NCI-H345 (cell line): ENCODE measurements around the gene CCDC88C.
"Not testable (repeated sequence)": the region's sequence is repeated elsewhere in the genome, so short reads cannot be mapped to it uniquely, and the experiment has no call there.

Experiments used
- DNase-seq: peaks from one replicate; lab custom pipeline; 2025; lab: John Stamatoyannopoulos, UW

The CCDC88C gene

DNA sequence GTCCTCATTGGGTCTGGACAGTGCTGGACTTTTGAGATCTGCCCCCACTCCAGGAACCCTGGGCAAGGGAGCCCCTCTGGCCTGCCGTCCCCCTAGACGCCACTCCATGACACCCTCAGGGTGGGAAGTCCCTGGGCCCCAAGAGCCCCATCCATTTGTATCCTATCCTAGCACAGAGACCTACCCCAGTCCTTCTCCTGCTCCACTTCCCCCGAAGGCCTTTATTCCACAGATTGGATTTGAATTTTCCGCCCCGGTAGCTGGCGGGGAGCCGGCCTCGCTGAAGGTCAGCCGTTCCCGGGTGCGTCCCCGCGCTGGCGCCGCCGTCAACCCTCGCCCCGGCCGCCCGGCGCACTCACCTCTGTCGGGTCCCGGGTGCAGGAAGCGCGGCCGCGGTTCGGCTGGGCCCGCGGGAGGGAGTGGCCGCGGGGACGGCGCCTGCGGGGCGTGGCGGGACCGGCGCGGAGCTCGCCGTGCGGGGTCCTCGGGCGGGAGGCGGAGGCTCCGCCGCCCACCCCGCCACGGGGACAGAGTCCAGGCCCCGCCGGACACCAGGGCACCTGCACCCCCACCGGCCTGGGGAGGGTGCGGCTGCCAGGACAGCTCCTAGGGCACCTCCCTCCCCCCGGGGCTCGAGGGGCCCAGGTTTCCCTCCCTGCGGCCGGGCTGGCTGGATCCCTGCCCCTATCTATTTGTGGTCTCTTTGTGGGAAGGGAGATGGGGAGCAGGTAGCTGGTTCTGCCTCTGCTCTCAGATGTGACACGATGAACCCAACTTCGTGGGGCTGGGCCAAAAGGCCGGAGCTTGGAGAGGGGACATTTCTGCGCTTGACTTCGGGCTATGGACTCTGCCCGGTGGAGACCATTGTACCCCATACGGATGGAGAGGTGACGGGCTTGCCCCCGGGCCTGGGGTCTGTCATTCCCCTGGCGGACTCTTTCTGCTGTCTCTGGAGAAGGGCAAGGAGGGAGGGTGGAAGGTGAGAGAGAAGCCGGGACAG, 153.2 kb downstream of the CCDC88C start:
- no peak for DNase-seq

DNA sequence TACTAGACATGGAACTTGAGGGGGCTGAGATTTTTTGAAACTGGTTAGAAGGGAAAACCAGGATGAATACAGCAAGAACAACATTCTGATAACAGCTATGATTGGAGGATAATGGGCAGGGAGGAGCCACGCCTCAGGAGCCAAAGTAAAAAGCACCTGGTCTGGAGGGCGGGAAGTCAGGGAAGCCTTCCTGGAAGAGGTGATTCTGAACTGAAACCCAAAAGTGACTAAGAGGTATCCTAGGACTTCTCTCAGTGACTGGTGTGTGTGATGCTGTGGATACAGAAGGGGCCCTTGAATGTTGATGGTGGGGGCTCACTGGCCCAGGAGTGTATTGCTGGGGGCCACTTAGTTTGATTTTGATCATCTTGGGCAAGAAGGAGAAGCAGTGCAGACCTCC, 154.3 kb downstream of the CCDC88C start:
- DNase-seq, result no peak

DNA sequence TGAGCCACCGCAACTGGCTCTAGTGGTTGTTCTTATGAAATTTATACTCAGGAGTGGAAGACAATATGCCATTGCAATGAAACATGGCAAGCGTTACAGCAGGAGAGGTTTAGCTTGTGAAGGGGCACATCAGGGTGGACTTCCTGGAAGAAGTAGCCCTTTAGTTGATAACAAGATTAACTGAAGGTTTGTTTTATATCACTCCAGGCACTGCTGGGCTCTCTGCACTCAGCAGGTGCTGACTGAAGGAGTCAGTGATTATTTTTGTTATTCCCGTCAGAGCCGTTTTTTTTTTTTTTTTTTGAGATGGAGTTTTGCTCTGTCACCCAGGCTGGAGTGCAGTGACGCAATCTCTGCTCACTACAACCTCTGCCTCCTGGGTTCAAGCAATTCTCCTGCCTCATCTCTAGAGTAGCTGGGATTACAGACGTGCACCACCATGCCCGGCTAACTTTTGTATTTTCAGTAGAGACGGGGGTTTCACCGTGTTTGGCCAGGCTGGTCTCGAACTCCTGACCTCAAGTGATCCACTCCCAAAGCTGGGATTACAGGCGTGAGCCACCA, 155.6 kb downstream of the CCDC88C start:
- no peak for DNase-seq

DNA sequence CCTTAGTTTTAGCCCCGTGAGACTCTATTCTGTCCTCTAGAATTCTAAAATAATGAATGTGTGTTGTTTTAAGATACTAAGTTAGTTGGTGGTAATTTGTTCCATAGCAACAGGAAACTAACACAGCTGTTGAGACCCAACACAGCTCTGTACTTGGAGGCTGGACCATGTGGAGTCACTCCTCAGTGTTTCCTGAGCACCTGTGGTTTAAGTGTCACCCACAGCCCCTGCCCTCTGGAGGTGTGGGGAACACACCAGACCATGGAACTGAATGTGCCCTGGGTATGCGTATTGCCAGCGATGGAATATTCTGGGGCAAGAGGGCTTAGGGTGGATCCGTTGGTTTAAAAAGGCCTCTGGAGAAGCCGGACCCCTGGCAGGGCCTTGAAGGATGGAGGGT, 156.5 kb downstream of the CCDC88C start:
- no peak for DNase-seq

DNA sequence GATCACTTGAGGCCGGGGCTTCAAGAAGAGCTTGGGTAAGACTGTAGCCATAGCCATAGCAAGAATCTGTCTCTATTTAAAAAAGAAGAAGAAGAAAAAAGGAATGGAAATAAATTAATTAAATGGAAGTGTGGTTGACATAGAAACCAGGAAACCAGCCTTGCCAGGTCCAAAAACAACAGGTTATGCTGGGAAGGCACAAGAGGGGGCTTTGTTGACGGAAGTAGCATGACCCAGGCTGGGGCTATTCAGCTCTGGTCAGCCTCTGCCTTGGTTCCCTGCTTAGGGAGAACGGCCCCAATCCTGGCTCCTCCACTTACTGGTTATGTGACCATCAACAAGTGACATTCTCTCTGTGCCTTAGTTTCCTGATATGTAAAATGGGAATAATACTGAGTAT, 158.7 kb downstream of the CCDC88C start:
- no peak for DNase-seq

DNA sequence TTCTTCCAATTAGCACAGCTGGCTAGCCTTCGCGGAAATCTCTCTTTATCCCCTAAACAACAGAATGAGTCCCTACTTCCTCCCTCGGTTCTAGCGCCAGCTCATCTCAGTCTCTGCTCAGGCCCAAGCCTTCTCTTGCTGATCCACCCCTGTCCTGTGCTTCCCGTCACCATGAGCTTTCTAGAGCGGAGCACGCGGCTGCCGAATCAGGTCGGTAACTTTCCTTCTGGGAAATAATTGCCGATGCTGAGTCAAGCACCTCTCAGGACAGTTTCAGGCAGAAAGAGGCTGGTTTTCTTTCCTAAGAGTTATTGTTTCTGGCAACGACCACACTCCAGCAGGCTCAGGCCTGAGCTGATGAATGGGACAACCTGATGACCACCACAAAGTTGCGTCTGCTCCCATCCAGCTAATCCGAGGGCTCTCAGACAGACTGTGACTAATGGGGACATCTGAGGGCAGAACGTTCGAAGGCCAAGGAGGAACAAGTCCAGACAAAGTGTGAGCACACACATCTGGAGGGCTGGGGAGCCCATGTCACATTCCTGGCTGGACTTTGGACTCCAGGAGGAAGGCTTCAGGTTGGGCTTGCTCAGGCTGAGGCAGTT, 159.5 kb downstream of the CCDC88C start:
- DNase-seq, result no peak

DNA sequence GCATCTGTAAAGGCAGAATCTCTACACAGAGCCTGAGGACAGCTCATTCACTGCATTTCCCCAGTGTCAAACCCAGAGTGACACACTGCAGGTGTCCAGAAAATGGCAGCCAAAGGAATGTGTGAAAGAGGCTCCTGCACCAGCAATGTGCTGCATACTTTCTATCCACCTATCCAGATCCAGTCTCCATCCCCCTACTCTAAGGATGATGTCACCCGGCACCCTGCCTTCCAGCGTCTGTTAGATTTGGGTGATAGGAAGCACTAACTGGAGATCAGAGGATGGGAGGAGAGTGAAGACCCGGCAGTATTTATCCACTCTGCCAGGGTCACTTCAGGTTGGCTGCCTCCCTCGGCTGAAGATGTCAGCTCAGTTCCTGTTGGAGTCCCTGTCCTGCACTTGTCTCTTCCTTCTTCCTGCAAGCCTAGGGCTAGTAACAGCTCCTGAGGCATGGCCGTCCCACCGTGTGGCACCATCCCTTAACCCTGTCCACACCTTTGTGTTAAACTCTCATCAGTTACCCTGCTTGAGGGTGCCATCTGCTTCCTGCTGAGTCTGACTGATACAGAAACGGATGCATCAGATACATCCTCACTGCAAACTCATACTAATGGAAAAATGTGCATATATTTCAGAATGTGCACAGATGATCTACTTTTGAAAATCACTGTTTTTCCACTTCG, 160.2 kb downstream of the CCDC88C start:
- DNase-seq, result no peak

DNA sequence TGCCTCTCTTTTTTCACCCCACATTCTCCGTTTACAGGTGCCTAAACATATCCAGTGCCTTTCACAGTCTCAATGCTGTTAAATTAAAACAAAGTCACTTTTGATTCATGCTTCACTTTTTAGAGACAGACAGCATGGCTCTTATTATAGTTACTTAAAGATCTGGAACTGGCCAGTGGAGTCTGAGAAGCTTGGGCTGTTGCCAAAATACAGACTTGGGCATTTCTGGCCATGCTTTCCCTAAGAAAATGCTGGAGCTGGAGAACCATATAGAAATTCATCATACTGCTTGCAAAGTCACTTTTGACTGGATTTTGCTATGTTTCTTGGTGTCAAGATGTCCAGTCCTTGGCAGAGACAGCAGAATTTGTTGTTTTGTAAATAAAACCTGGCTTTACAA, 161.0 kb downstream of the CCDC88C start:
- no peak for DNase-seq

DNA sequence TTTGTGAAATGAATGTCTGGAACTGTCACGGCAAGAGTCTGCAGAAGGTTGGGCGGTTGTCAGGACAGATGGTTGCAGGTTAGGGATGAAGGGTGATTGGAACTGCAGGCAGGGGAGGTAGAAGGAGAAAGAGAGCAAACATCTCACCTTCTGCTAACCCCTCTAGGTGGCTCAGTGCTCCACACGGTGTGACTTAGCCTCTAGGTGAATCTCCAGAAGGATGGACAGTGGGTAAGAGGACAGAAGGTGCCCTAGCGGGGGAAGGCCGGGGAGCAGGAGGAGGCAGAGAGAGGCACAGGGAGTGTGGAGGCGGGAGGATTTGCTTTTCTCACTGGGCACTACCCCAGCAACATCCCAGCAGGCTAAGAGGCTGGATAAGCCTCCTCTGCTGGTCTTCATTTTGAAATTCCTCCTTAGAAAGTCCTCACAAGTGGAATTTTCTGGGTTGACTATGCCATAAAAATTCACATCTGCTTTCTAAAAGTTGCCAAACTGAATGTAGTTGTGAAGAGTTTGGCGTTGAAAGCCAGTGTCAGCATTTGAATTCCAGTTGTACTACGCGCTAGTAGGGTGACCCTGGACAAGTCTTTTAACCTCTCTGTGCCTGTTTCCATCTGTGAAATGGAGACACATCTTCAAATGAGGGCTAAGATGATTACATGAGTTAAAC, 162.5 kb downstream of the CCDC88C start:
- DNase-seq, result no peak

DNA sequence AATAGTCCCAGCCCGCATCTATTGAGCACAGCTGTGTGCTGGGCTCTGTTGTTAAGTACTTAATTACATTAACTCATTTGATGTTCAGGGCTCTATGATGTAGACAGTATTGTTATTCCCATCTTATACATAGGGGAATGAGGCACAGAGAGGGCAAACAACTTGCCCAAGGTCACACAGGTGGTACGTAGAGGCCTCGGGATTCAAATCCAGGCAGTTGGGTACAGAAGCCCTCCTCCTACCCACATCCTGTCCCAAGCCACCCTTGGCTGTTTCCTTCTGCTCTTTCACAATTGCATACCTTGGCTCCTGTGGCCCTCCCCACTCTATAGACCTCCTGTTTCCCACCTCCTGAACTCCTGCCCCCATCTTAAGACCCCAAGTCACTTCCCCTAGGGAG, 163.2 kb downstream of the CCDC88C start:
- no peak for DNase-seq

DNA sequence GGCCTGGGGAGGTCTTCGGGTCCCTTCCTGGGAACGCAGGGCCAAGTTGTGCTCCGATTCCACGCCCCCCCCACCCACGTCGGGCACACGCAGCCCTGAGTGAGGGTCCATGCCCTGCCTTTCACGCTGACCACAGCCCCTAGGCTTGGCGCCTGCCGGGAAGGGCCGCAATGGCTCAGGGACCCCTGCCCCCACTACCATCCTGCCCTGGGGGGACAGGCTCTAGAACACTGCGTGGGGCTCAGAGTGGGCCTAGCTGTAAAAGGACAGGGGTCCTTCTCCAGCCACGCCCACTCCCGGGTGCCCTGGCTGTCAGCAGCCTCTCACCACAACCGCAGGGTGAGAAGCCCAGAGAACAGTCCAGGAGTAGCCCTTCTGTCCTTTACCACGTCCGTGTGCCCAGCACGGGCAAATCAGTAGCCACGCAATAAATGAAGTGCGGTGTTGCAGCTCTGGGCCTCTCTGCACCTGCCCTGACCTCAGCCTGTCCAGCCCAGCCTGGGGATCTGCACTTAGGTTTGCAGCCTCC, 163.8 kb downstream of the CCDC88C start:
- no peak for DNase-seq

DNA sequence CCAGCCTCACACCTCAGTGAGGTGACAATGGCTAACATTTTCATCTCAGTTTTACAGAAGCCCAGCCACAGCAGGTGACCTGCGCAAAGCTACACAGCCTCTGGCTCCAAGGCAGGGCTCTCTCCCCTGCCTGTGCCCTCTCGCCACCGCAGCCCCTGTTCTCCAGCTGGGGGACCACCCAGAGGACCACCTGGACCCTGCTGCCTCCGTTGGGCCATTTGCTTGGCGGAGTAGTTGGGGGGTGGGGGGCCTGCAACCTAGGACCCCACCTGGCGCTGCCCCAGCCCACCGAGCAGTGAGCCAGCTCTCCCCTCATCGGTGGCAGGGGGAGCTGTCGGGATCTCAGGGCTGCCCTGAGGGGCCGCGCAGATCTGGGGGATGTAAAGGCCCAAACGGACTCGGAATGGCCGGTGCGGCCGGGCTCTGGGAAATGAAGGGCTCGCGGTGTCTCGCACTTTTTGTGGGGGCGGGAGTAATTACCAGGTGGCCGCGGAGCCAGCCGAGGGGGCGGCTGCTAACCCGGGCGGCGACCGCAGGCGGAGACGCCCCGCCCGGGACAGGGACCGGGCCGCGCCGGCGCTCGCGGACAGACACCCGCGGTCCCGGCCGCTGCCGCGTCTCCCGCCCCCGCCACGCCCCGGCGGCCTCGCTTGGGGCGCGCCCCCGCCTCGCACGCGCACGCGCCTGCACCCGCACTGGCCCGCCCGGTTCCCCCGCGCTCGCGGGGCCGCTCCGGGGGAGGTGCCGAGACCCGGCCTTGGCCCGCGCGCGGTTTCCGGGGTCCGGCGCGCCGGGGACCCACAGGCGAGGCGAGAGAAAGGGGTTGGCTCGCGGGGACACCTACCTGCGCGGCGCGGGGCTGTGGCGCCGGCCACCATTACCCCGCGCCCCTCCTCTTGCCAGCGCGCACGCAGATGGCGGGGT, 164.5 kb downstream of the CCDC88C start:
- peak; percentile 37 for DNase-seq

DNA sequence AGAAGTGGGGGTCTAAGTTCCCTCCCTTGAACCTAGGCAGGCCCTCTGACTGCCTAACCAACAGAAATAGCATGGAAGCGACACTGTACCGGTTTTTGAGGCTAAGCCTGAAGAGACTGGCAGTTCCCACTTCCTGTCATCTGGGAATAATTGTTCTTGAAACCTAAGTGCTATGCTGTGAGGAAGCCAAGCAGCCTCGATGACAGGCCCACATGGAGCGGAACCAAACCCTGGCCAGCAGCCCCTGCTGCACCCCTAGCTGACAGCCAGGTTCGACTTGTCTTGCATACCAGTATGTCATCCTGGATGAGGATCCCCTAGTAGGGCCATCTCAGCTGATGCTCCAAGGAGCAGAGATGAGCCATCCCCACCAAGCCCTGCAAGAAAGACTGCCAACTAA, 166.7 kb downstream of the CCDC88C start:
- DNase-seq, result no peak

DNA sequence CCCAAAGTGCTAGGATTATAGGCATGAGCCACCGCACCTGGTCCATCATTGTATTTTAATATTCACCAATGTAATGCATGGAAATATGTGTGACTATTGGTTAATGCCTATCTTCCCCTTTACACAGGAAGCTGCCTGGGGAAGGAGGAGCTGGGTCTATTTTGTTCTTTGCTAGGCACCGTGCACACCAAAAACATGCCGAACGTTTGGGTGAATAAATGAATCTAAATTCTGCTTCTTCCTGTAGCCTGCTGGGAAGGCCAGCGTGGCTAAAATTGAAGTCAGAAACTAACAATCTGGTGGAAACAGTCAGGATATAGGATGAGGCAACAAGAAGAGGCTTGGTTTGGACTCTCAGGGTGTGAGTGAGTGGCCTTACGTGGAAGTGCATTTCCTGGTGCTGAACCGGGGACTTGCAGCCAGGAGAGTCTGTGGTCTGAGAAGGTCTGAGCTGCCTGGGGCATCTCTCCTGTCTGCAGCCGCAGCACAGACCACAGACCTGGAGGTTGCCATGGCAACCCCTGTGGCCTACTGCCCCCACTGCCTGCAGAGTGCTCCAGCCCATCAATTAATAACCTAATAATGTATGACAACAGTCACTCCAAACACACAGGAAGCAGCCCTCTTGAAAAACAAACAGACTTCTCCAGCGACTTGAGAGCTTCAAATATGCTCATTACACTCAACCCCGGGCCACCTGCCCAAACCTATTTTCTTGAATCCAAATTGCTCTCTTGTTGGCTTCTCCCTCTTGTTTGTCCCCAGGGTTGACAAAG, 167.6 kb downstream of the CCDC88C start:
- peak; percentile 34 for DNase-seq

DNA sequence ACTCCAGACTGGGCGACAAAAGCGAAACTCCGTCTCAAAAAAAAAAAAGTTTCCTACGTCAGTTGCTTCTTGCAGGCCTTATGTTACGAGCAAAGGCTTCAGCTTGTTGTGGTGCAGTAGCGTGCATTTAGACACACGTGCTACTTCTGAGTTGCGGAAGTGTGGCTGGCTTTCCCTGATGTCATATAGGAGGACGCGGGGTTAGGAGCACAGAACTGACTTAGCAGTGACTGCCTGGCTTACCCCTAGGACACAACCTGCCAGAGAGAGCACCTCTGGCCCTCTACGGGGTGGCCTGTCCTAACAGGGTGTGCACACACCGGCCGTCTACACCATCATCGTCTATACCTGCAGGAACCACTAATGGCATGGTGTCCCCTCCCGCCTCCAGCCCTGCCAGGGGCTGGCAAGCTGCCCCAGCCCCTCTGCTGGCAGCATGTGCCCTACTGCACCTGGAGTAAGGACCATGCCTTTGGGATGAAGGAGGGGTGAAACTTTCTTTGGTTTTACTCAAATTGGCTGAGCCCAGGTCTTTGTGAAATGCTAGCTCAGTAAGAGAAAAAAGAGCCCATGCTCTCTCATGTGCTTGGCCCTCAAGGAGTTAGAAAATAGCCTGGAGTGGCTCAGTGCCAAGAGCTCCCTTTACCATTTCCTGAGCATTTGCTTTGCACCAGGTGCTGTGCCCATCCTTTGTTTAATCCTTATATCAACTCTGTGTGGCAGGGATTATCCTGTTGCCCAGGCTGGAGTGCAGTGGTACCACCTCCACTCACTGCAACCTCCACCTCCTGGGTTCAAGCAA, 171.4 kb downstream of the CCDC88C start:
- DNase-seq, result peak; percentile 53

DNA sequence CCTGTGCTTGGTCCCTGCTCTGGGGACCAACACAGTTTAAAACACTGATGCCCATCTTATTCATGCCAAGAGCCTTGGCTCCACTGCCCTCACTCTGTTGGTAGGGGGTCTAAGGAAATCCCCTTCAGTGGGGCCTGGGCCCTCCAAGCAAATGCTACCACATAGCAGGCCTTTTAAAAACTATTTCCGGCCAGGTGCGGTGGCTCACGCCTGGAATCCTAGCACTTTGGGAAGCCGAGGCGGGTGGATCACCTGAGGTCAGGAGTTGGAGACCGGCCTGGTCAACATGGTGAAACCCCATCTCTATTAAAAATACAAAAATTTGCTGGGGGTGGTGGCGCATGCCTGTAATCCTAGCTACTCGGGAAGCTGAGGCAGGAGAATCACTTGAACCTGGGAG, 172.0 kb downstream of the CCDC88C start:
- not testable (repeated sequence) for DNase-seq

DNA sequence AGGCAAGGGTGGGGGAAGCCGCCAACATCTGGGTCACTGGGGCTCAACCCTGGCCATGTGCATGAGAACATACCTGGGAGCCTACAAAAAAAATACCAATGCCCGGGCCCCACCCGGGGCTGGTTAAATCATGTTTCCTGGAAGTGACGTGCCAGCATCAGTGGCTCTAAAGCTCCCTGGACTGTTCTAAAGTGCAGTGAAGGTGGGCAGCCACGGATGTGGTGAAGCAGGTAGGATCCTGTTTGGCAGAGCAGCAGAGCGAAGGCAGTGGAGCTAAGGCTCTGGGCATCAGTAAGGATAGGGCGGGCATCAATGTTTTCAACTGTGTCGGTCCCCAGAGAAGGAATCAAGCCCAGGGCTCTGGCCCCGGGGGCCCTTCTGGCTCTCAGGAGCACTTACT, 172.6 kb downstream of the CCDC88C start:
- DNase-seq, result no peak

DNA sequence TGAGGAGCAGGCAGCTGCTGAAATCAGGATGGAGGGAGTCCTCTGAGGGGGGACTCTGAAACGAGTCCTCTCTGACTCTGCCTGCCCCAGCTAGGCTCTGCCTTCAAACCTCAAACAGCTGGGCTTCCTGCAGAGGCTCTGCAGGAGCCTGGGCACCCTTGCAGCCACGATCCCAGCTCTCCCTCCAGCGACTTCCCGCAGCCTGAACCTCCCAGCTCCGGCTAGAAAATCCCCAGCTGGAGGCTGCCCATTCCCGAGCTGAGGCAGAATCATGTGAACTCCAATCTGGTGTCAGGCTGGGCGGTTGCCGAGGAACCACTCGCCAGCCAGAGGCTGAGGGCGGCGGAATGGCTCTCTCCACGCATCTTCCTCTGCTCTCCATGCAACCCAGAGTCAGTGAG, 173.1 kb downstream of the CCDC88C start, which contains the start of gene GPR68:
GPR68 (minus strand) TSS at position 204 of the 401 bp plus-strand sequence. CDS start 9,654 bp downstream, outside the sequence.
- peak; percentile 44 for DNase-seq

DNA sequence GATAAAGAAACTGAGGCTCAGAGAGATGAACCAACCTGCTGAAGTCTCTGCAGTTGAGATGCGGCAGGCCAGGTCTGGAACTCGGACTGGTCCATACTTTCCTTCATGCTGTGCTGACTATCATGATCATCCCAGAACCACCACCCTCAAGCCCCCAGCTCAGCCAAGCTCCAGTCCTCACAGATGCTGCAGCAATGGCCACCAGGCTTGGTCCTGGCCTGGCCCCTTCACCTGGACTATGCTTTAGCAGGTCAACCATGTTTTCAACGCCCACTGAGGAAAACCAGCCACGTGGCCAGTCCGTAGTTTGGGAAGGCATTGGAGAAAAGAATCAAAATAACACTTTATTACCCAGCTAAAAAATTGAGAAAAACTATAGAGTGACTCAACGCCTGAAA, 174.5 kb downstream of the CCDC88C start:
- no peak for DNase-seq
